GM18508 (cell line): ENCODE results near the gene CSNK1E.
A peak's percentile ranks its signal among the peaks of the same experiment; 100 is the strongest.

ENCODE experiments used
- ATAC-seq: cut with Tn5 transposase; IDR thresholded peaks from one replicate; pipeline ENCODE4 v1.9.1; 2021; ENCODE audit warnings: moderate number of reproducible peaks; ENCODE audit not compliant: insufficient read depth, unreplicated experiment

CSNK1E gene

GRCh38 chr22:38309614-38310517, 7.4 kb downstream of the CSNK1E start:
- ATAC-seq = no peak

- no peak for ATAC-seq
These were observed 8.3 kb downstream of the CSNK1E start for GRCh38 chr22:38308791-38309498.

- peak; percentile 40 for ATAC-seq
These were observed 11.5 kb downstream of the CSNK1E start for GRCh38 chr22:38305471-38306448.

- ATAC-seq = no peak
These were observed 12.7 kb downstream of the CSNK1E start for GRCh38 chr22:38304526-38304925.

GRCh38 chr22:38303974-38304373, 13.3 kb downstream of the CSNK1E start:
- ATAC-seq = no peak

- ATAC-seq = no peak
These were observed 14.3 kb downstream of the CSNK1E start for GRCh38 chr22:38302906-38303305.

- no peak for ATAC-seq
These were observed 16.3 kb downstream of the CSNK1E start for GRCh38 chr22:38300946-38301345.

- no peak for ATAC-seq
These were observed 16.9 kb downstream of the CSNK1E start for GRCh38 chr22:38300197-38300945.

GRCh38 chr22:38299770-38300102, 17.5 kb downstream of the CSNK1E start:
- ATAC-seq = no peak

GRCh38 chr22:38298312-38299005, 18.8 kb downstream of the CSNK1E start:
- no peak for ATAC-seq

- no peak for ATAC-seq
These were observed 20.9 kb downstream of the CSNK1E start for GRCh38 chr22:38296372-38296771.

GRCh38 chr22:38295863-38296262, 21.4 kb downstream of the CSNK1E start:
- no peak for ATAC-seq

GRCh38 chr22:38295339-38295738, 21.9 kb downstream of the CSNK1E start:
- ATAC-seq = no peak

- ATAC-seq = no peak
These were observed 23.0 kb downstream of the CSNK1E start for GRCh38 chr22:38294193-38294592.

- ATAC-seq = no peak
These were observed 24.5 kb downstream of the CSNK1E start for GRCh38 chr22:38292694-38293093.

GRCh38 chr22:38291201-38291777, 25.9 kb downstream of the CSNK1E start:
- no peak for ATAC-seq

GRCh38 chr22:38290347-38290746, 26.9 kb downstream of the CSNK1E start:
- ATAC-seq = no peak

- no peak for ATAC-seq
These were observed 27.6 kb downstream of the CSNK1E start for GRCh38 chr22:38289583-38290082.
